Measurements from ENCODE around the gene NF2. TPM values are rescaled to one million over a fixed set of nuclear protein-coding genes. Genes with fewer than 3 reads are reported as not detected.

NF2 gene
- polyA plus RNA-seq, 2 of the 4 experiments (the other 2 are of a cell fraction) = 14.4 to 23.7 TPM

DNA sequence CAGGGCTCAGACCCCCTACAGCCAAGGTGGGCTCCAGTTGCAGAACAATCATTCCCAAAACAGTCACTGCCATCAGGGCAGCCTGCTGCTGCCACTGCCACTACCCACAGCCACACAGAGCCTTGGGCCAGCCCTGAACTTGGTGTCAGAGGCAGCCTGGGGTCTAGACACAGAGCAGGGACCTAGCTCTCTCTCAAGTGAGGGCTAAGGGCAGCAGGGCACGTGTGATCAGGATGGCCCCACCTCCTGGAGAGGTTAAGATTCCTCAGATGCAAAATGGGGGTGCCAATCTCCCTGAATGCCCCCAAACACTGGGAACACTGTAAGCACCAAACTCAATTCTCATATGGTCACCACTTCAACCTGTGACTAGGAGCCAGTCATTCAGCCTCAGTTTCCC lies 132.0 kb downstream of the NF2 start:
- WGBS (ENCODE audit: missing lambda C conversion rate) = 40% methylated on average over 1 of the region's 1 CpG
- Histone ChIP-seq H3K27ac (no peak overlapping the region), H3K9me3 (no peaks in the 10 kb centered on the region), H3K4me1 (no peaks in the 10 kb centered on the region), H3K4me3 (no peak overlapping the region), H3K4me2 (no peak overlapping the region)
- DNase-seq (ENCODE audit: low read depth in 1 of 2, low spot score in 1 of 2) (no peak), ATAC-seq (no peak), FAIRE-seq (no peak)
- POLR2A ChIA-PET = no interaction called here
- CTCF ChIA-PET = no interaction called here
- TF ChIP-seq MYC (IDR thresholded peaks at IDR 0.05; ENCODE audit: borderline replicate concordance, low read length) = no peak
- no peak for TF ChIP-seq ZNF302 (CRISPR knock-in tag; IDR thresholded peaks at IDR 0.05)
- no peak for TF ChIP-seq FOSL2 (IDR thresholded peaks at IDR 0.05)
- TF ChIP-seq FOSL2 (CRISPR knock-in tag; IDR thresholded peaks at IDR 0.05) = no peak
- TF ChIP-seq ESRRA (IDR thresholded peaks at IDR 0.05; ENCODE audit: borderline replicate concordance, low read length) = no peak
- TF ChIP-seq NFE2L2 (conservative IDR thresholded peaks at IDR 0.05; ENCODE audit: low read length) = no peak
- TF ChIP-seq HEYL (CRISPR knock-in tag; IDR thresholded peaks at IDR 0.05) = no peak
- TF ChIP-seq, protein P1, sequence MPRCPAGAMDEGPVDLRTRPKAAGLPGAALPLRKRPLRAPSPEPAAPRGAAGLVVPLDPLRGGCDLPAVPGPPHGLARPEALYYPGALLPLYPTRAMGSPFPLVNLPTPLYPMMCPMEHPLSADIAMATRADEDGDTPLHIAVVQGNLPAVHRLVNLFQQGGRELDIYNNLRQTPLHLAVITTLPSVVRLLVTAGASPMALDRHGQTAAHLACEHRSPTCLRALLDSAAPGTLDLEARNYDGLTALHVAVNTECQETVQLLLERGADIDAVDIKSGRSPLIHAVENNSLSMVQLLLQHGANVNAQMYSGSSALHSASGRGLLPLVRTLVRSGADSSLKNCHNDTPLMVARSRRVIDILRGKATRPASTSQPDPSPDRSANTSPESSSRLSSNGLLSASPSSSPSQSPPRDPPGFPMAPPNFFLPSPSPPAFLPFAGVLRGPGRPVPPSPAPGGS (IDR thresholded peaks at IDR 0.05) = no peak
- TF ChIP-seq KDM5A (IDR thresholded peaks at IDR 0.05) = no peak
- no peak for TF ChIP-seq HOXB5 (CRISPR knock-in tag; IDR thresholded peaks at IDR 0.05)

DNA sequence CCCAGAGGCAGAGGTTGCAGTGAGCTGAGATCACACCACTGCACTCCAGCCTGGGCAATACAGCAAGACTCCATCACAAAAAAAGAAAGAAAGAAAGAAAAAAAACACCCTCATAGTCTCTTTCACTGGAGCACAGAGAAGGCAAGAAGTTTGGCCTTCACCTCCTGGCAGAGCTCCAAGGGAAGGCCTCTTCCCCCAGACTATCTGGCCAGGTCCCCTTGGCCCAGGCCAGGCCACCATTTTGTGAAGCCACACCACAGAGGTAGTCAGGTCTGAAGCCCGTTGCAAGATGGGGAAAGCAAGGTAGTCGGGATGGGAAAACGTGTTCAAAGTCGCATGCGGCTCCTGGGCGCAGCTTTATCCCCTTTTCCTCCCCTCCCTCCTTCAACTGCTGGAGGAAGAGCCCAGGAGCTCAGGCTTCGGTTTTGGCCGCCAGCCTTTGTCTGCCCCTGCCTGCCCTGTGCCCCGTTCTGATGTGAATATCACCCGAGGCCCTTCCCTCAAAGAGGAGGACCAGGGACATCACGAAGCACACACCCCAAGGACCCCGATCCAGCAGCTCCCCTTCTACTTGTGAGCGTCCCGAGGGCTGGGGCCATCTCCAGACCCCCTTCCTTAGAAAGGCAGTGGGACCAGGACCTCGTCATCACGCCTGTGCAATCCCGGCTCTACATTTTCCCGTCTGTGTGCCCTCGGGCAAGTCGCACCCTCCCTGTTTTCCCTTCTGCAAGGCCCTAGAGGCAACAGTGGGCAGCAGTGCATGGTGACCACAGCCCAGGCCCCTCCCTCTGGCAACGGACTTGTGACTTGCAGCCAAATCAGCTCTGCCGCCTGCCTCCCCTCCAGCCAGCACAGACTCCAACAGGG lies 134.1 kb downstream of the NF2 start:
- Histone ChIP-seq H3K4me2 (no peak overlapping the region), H3K4me1 (no peaks in the 10 kb centered on the region), H3K4me3 (no peak overlapping the region), H3K27ac (no peak overlapping the region), H3K9me3 (no peaks in the 10 kb centered on the region)
- 82% methylated on average over 20 of the region's 22 CpGs for WGBS (ENCODE audit: missing lambda C conversion rate)
- FAIRE-seq (no peak), DNase-seq (ENCODE audit: low read depth in 1 of 2, low spot score in 1 of 2) (no peak), ATAC-seq (no peak)
- CTCF ChIA-PET = interaction anchor here (1.3 kb wide), 1 partner anchor 146 kb away, joined by 3 read pairs; no protein-coding TSS in a partner anchor
- POLR2A ChIA-PET = no interaction called here
- TF ChIP-seq POLR2A (IDR thresholded peaks at IDR 0.05; ENCODE audit: low read length) = no peak
- no peak for TF ChIP-seq TFCP2L1 (CRISPR knock-in tag; IDR thresholded peaks at IDR 0.05)
- TF ChIP-seq HDAC2 (IDR thresholded peaks at IDR 0.05) = no peak
- TF ChIP-seq MAFK (IDR thresholded peaks at IDR 0.05; ENCODE audit: partially characterized antibody) = no peak
- no peak for TF ChIP-seq ZC3H11A (IDR thresholded peaks at IDR 0.05)
- TF ChIP-seq ZSCAN20 (CRISPR knock-in tag; IDR thresholded peaks at IDR 0.05) = no peak
- TF ChIP-seq, protein P2, sequence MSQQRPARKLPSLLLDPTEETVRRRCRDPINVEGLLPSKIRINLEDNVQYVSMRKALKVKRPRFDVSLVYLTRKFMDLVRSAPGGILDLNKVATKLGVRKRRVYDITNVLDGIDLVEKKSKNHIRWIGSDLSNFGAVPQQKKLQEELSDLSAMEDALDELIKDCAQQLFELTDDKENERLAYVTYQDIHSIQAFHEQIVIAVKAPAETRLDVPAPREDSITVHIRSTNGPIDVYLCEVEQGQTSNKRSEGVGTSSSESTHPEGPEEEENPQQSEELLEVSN (IDR thresholded peaks at IDR 0.05; ENCODE audit: borderline replicate concordance, low read depth) = no peak
- no peak for TF ChIP-seq EHF (CRISPR knock-in tag; IDR thresholded peaks at IDR 0.05)
- TF ChIP-seq RCOR1 (IDR thresholded peaks at IDR 0.05; ENCODE audit: low read depth, low read length) = no peak
- TF ChIP-seq, protein P3, sequence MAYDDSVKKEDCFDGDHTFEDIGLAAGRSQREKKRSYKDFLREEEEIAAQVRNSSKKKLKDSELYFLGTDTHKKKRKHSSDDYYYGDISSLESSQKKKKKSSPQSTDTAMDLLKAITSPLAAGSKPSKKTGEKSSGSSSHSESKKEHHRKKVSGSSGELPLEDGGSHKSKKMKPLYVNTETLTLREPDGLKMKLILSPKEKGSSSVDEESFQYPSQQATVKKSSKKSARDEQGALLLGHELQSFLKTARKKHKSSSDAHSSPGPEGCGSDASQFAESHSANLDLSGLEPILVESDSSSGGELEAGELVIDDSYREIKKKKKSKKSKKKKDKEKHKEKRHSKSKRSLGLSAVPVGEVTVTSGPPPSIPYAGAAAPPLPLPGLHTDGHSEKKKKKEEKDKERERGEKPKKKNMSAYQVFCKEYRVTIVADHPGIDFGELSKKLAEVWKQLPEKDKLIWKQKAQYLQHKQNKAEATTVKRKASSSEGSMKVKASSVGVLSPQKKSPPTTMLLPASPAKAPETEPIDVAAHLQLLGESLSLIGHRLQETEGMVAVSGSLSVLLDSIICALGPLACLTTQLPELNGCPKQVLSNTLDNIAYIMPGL (CRISPR knock-in tag; IDR thresholded peaks at IDR 0.05; ENCODE audit: borderline replicate concordance) = no peak
- TF ChIP-seq BHLHE40 (IDR thresholded peaks at IDR 0.05; ENCODE audit: low read depth, low read length) = no peak
- no peak for TF ChIP-seq RARB (CRISPR knock-in tag; IDR thresholded peaks at IDR 0.05)
- no peak for TF ChIP-seq ZFP36 (IDR thresholded peaks at IDR 0.05; ENCODE audit: borderline replicate concordance, partially characterized antibody)

Measured in A549 (cell line).